B cell (primary cell): Measurements from ENCODE around the gene DDIT4. TPM values are rescaled to one million over a fixed set of nuclear protein-coding genes. Genes with fewer than 3 reads are reported as not detected.
"Not testable (repeated sequence)": the region's sequence is repeated elsewhere in the genome, so short reads cannot be mapped to it uniquely, and the experiment has no call there.

ENCODE experiments used
- ATAC-seq: fragments of 200-7000 bp; cut with Tn5 transposase; one replicate; pipeline ENCODE4 v1.10.0; 2021; ENCODE audit warnings: low read depth, mild to moderate bottlenecking, moderate number of reproducible peaks, moderate library complexity
- CTCF ChIA-PET: fragments of 350-600 bp; sonication (Branson Sonifier 250); formaldehyde crosslinking; loops from one replicate; lab custom pipeline; 2021; ENCODE audit warnings: antibody characterized with exemption, inconsistent platforms; lab: Charles Lee
- POLR2A ChIA-PET: fragments of 350-600 bp; sonication (Branson Sonifier 250); formaldehyde crosslinking; loops from one replicate; lab custom pipeline; 2021; ENCODE audit warnings: antibody characterized with exemption; lab: Charles Lee
- DNase-seq: peaks from one replicate; pipeline ENCODE4 v3.0.0; 2013
- H2AFZ ChIP-seq: 2 replicates; pipeline ENCODE4 v1.6.1; 2012; ENCODE audit warnings: mild to moderate bottlenecking, low read depth, low read length; ENCODE audit not compliant: insufficient read depth, poor library complexity, severe bottlenecking
- H3K27ac ChIP-seq, 2 donors: 1 replicate in 1 of 2; 2 replicates in 1 of 2; pipeline ENCODE4 v1.5.1; 2012 to 2013; ENCODE audit warnings: low read length in 2 of 2, mild to moderate bottlenecking in 2 of 2, moderate library complexity in 1 of 2
- H3K27me3 ChIP-seq, 4 experiments: fragments of 200-600 bp in 1 of 4; sonication (generic) in 1 of 4; replicated peaks in 1 of 4; 1 replicate in 2 of 4; 2 replicates in 2 of 4; pipeline versions ENCODE4 v1.6.1 to v1.7.0; 2013 to 2016; ENCODE audit warnings: low read length in 3 of 4, mild to moderate bottlenecking in 2 of 4, mixed read lengths in 1 of 4, moderate library complexity in 1 of 4; ENCODE audit not compliant: insufficient read depth in 4 of 4, control insufficient read depth in 3 of 4; ENCODE audit errors: control extremely low read depth in 1 of 4
- H3K36me3 ChIP-seq, 2 experiments: replicated peaks in 1 of 2; 1 replicate in 1 of 2; 2 replicates in 1 of 2; pipeline versions ENCODE4 v1.6.1 to v1.7.1; 2013; ENCODE audit warnings: low read length in 1 of 2; ENCODE audit not compliant: insufficient read depth in 2 of 2, control insufficient read depth in 1 of 2; ENCODE audit errors: control extremely low read depth in 1 of 2, extremely low read depth in 1 of 2
- H3K4me1 ChIP-seq, 2 donors: fragments of 200-600 bp in 1 of 2; sonication (generic) in 1 of 2; 1 replicate in 1 of 2; 2 replicates in 1 of 2; pipeline versions ENCODE4 v1.5.1 to v1.6.1; 2013 to 2017; ENCODE audit warnings: low read length in 2 of 2; ENCODE audit not compliant: control insufficient read depth in 2 of 2, insufficient read depth in 2 of 2
- H3K4me2 ChIP-seq: replicated peaks from 2 replicates; pipeline ENCODE3; 2012; ENCODE audit warnings: mild to moderate bottlenecking, low read depth, low read length; ENCODE audit not compliant: poor library complexity, severe bottlenecking
- H3K4me3 ChIP-seq, 5 experiments: fragments of 200-600 bp in 1 of 5; sonication (generic) in 1 of 5; 1 replicate in 3 of 5; 2 replicates in 2 of 5; pipeline versions ENCODE4 v1.5.1 to v1.7.0; 2011 to 2016; ENCODE audit warnings: low read length in 4 of 5, mild to moderate bottlenecking in 4 of 5, low read depth in 2 of 5, control low read depth in 1 of 5, moderate library complexity in 1 of 5; ENCODE audit not compliant: insufficient read depth in 1 of 5; ENCODE audit errors: control extremely low read depth in 1 of 5, extremely low read depth in 1 of 5
- H3K79me2 ChIP-seq: fragments of 200-600 bp; sonication (generic); one replicate; pipeline ENCODE4 v1.6.0; 2016; ENCODE audit warnings: low read length; ENCODE audit not compliant: control insufficient read depth, insufficient read depth
- H3K9ac ChIP-seq: fragments of 200-600 bp; sonication (generic); 2 replicates; pipeline ENCODE4 v1.6.1; 2017; ENCODE audit warnings: mild to moderate bottlenecking, low read length, moderate library complexity
- H3K9me3 ChIP-seq, 3 donors: one replicate each; pipeline versions ENCODE4 v1.6.1 to v1.7.1; 2013; ENCODE audit warnings: low read length in 2 of 3; ENCODE audit not compliant: control insufficient read depth in 2 of 3, insufficient read depth in 1 of 3; ENCODE audit errors: control extremely low read depth in 1 of 3
- H4K20me1 ChIP-seq: 2 replicates; pipeline ENCODE4 v1.6.0; 2012; ENCODE audit warnings: mild to moderate bottlenecking, low read length; ENCODE audit not compliant: insufficient read depth, control insufficient read depth, poor library complexity, severe bottlenecking
- H3K27ac Mint-ChIP-seq: one replicate; pipeline ENCODE4 v1.8.0; 2021; ENCODE audit warnings: mixed read lengths
- H3K27me3 Mint-ChIP-seq: one replicate; pipeline ENCODE4 v1.8.0; 2021; ENCODE audit warnings: mixed read lengths
- H3K4me1 Mint-ChIP-seq: one replicate; pipeline ENCODE4 v1.8.0; 2021; ENCODE audit warnings: mixed read lengths
- H3K4me3 Mint-ChIP-seq: one replicate; pipeline ENCODE4 v1.8.0; 2021; ENCODE audit warnings: mixed read lengths
- H3K9me3 Mint-ChIP-seq: one replicate; pipeline ENCODE4 v1.8.0; 2022; ENCODE audit warnings: mixed read lengths; ENCODE audit not compliant: insufficient read depth
- EZH2 ChIP-seq: IDR thresholded peaks from 2 replicates; pipeline ENCODE4 v1.6.1; 2012; ENCODE audit warnings: borderline replicate concordance, low read depth, mild to moderate bottlenecking, moderate library complexity, low read length; ENCODE audit not compliant: insufficient read depth, poor library complexity, severe bottlenecking
- WGBS: methylation state at CpG from one replicate; pipeline ENCODE4 v1.1.5; 2013; ENCODE audit warnings: missing lambda C conversion rate; ENCODE audit not compliant: insufficient coverage; 5-methylcytosine and 5-hydroxymethylcytosine counted together
- intact Hi-C: fragments of 100-400 bp; cut with micrococcal nuclease; formaldehyde crosslinking; loops from one replicate; pipeline ENCODE4 v1.10.0; 2022
- polyA plus RNA-seq: library from polyadenylated mRNA; depleted of rRNA; stranded (reverse); fragments of >200 nt; gene quantifications from 2 replicates; pipeline ENCODE4 v1.2.3, GENCODE V29; 2012
- total RNA-seq, 2 donors: library from RNA; stranded (reverse); fragments of 120-200 nt in 1 of 2; gene quantifications; 1 replicate in 1 of 2; 2 replicates in 1 of 2; pipeline versions ENCODE4 v1.2.3 to v1.2.4, GENCODE V29; 2013 to 2022
- TF ChIP-seq, protein P1 (sequence below): fragments of 200-600 bp; IDR thresholded peaks from one replicate; pipeline ENCODE4 v1.8.0; 2022; ENCODE audit warnings: antibody characterized with exemption, mild to moderate bottlenecking

Gene DDIT4
- total and polyA plus RNA-seq, 2 donors (not counting 1 experiment from before 2014, with no cell fraction given) = 102 to 110 TPM

DNA sequence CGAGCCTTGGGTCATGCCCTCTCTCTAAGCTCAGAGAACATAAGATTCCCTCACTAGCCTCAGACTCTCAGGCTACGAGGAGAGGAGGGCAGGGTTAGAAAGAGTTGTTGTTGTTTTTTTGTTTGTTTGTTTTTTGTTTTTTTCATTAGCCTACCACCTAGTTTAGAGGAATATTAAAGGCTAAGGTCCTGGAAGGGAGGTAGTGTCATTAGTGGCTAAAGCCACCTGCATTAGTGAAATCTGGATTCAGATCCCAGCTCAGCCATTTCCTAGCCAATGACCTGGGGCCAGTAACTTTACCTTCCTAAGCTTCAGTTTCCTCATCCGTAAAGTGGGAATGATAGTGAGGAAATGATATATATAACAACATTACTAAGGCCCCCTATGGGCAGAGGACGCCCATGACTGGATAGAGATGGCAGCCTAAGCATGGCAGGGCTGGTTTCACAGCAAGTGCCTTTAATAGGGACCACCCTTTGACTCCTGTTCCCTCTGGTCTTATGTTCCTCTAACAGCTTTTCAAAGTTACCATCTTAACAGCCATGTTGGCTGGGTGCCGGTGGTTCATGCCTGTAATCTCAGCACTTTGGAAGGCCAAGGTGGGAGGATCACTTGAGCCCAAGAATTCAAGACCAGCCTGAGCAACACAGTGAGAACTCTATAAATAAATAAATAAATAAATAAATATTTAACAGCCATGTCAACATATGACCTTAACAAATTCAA, 5.1 kb downstream of the DDIT4 start:
- Histone ChIP-seq H3K4me1 (peaks cover 27 to 31% of the 10 kb centered on the region in 2 donors), H3K4me3 (no peak overlapping the region), H3K27me3 (no peaks in the 10 kb centered on the region), H3K9me3 (no peaks in the 10 kb centered on the region), H3K27ac (no peak overlapping the region), H4K20me1 (peaks cover 25% of the 10 kb centered on the region), H3K79me2 (peaks cover 19% of the 10 kb centered on the region), H3K9ac (no peak overlapping the region), H2AFZ (no peak overlapping the region), H3K36me3 (peaks cover 0 to 15% of the 10 kb centered on the region in 2 experiments), H3K4me2 (no peak overlapping the region)
- DNase-seq (no peak), ATAC-seq (no peak)
- ChIA-PET CTCF (interaction anchor here (0.7 to 1.3 kb wide), 7 partner anchors 14 to 381 kb away, joined by 3 to 4 read pairs (median 3); no protein-coding TSS in a partner anchor), POLR2A (interaction anchor here (0.5 to 5.9 kb wide), 5 partner anchors 10 to 72 kb away, joined by 3 to 73 read pairs (median 8); no protein-coding TSS in a partner anchor)
- peaks cover 34% of the 10 kb centered on the region for H3K4me1 Mint-ChIP-seq
- intact Hi-C loops = loop anchor here (10.0 kb wide), 1 partner anchor 1716 kb away; the partner anchor contains the start of gene VCL
- peak overlapping the region; percentile 61 for H3K27ac Mint-ChIP-seq
- no peaks in the 10 kb centered on the region for H3K27me3 Mint-ChIP-seq
- TF ChIP-seq, protein P1, sequence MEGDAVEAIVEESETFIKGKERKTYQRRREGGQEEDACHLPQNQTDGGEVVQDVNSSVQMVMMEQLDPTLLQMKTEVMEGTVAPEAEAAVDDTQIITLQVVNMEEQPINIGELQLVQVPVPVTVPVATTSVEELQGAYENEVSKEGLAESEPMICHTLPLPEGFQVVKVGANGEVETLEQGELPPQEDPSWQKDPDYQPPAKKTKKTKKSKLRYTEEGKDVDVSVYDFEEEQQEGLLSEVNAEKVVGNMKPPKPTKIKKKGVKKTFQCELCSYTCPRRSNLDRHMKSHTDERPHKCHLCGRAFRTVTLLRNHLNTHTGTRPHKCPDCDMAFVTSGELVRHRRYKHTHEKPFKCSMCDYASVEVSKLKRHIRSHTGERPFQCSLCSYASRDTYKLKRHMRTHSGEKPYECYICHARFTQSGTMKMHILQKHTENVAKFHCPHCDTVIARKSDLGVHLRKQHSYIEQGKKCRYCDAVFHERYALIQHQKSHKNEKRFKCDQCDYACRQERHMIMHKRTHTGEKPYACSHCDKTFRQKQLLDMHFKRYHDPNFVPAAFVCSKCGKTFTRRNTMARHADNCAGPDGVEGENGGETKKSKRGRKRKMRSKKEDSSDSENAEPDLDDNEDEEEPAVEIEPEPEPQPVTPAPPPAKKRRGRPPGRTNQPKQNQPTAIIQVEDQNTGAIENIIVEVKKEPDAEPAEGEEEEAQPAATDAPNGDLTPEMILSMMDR = no peak
- no peak for TF ChIP-seq EZH2
- no peak overlapping the region for H3K4me3 Mint-ChIP-seq
- no peaks in the 10 kb centered on the region for H3K9me3 Mint-ChIP-seq
- WGBS = no CpG with 5 or more reads among the region's 5 CpGs

DNA sequence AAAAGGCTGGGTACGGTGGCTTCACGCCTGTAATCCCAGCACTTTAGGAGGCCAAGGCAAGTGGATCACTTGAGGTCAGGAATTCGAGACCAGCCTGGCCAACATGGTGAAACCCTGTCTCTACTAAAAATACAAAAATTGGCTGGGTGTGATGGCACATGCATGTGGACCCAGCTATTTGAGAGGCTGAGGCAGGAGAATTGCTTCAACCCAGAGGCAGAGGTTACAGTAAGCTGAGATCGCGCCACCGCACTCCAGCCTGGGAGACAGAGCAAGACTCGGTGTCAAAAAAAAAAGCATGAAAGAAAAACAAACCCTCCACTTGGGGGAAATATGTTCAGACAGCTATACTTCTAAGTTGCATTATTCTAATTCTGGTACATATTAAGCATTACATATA, 5.9 kb downstream of the DDIT4 start:
- not testable (repeated sequence) for H3K27ac Mint-ChIP-seq, H3K9me3 Mint-ChIP-seq, H2AFZ ChIP-seq, DNase-seq, H3K27ac ChIP-seq, H3K27me3 ChIP-seq, H3K27me3 Mint-ChIP-seq, H3K9ac ChIP-seq, H3K4me3 Mint-ChIP-seq, H3K4me2 ChIP-seq, ATAC-seq, H3K4me3 ChIP-seq, H3K9me3 ChIP-seq
- intact Hi-C loops = loop anchor here (10.0 kb wide), 1 partner anchor 1715 kb away; the partner anchor contains the start of gene VCL
- peaks cover 0 to 13% of the 10 kb centered on the region in 2 experiments for H3K36me3 ChIP-seq
- peaks cover 11% of the 10 kb centered on the region for H3K79me2 ChIP-seq
- POLR2A ChIA-PET = interaction anchor here (0.5 to 1.5 kb wide), 3 partner anchors 11 to 23 kb away, joined by 3 to 8 read pairs (median 5); no protein-coding TSS in a partner anchor
- 100% methylated on average over 1 of the region's 7 CpGs for WGBS
- CTCF ChIA-PET = interaction anchor here (0.7 to 1.5 kb wide), 4 partner anchors 39 to 99 kb away, joined by 3 to 7 read pairs (median 4); no protein-coding TSS in a partner anchor
- H4K20me1 ChIP-seq = peaks cover 17% of the 10 kb centered on the region
- peaks cover 35% of the 10 kb centered on the region for H3K4me1 Mint-ChIP-seq
- peaks cover 27 to 29% of the 10 kb centered on the region in 2 donors for H3K4me1 ChIP-seq
